ENCODE measurements around the gene STARD8.

GRCh38 chrX:68757731-68758130 is 110.3 kb downstream of the STARD8 start:
- TF ChIP-seq CTCF (IDR thresholded peaks at IDR 0.05): no peak
- TF ChIP-seq POLR2A (IDR thresholded peaks at IDR 0.05): no peak
